NCI-H146 treated with DMSO at 0.1 percent for 48 hours (cell line): ENCODE data around the gene SLC7A7.
"Not testable (repeated sequence)": the region's sequence is repeated elsewhere in the genome, so short reads cannot be mapped to it uniquely, and the experiment has no call there.

Source experiments
- DNase-seq: peaks from one replicate; lab custom pipeline; 2025; ENCODE audit not compliant: unreplicated experiment; lab: John Stamatoyannopoulos, UW

Gene SLC7A7

DNA sequence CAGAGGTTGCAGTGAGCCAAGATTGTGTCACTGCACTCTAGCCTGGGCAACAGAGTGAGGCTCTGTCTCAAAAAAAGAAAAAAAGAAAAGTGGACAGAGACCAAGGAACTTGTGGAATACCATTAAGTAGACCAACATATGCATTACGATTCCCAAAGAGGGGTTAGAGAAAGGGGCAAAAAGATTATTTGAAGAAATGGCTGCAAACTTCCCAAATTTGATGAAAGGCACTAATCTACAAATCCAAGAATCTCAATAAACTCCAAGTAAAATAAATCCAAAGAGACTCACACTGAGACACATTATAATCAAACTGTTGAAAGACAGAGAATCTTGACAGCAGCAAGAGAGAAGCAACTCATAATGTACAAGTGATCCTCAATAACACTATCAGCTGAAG lies 53.5 kb downstream of the SLC7A7 start:
- no peak for DNase-seq

DNA sequence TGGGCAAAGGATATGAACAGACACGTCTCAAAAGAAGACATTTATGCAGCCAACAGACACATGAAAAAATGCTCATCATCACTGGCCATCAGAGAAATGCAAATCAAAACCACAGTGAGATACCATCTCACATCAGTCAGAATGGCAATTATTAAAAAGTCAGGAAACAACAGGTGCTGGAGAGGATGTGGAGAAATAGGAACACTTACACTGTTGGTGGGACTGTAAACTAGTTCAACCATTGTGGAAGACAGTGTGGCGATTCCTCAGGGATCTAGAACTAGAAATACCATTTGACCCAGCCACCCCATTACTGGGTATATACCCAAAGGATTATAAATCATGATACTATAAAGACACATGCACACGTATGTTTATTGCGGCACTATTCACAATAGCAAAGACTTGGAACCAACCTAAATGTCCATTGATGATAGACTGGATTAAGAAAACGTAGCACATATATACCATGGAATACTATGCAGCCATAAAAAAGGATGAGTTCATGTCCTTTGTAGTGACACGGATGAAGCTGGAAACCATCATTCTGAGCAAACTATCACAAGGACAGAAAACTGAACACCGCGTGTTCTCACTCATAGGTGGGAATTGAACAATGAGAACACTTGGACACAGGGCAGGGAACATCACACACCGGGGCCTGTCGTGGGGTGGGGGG lies 57.1 kb downstream of the SLC7A7 start:
- DNase-seq, result not testable (repeated sequence)

DNA sequence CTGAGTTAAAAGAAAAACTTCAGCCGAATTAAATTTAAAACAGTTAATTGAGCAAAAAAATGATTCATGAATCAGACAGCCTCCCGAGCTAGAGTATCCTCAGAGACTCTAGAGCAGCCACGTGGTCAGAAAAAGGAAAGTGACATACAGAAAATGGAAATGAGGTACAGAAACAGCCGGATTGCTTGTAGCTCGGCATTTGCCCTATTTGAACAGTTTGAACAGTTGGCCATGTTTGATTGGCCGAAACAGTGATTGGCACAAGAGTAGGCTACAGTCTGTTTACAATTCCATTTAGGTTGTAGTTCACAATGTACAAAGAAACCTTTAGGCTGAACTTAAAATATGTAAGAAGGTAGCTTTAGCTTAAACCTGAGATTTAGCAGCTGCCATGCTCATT lies 61.6 kb downstream of the SLC7A7 start:
- no peak for DNase-seq

DNA sequence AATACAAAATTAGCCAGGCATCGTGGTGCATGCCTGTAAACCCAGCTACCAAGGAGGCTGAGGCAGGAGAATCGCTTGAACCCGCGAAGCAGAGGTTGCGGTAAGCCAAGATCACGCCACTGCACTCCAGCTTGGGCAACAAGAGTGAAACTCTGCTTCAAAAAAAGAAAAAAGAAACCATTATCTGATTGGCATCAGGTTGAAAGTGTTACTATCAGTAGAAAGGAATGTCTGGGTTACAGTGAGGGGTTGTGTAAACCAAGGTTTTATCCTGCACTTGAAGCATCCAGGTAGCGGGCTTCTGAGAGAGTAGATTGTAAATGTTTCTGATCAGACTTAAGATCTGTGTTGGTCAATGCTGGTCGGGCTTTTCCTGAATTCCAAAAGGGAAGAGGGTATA lies 62.8 kb downstream of the SLC7A7 start:
- no peak for DNase-seq

DNA sequence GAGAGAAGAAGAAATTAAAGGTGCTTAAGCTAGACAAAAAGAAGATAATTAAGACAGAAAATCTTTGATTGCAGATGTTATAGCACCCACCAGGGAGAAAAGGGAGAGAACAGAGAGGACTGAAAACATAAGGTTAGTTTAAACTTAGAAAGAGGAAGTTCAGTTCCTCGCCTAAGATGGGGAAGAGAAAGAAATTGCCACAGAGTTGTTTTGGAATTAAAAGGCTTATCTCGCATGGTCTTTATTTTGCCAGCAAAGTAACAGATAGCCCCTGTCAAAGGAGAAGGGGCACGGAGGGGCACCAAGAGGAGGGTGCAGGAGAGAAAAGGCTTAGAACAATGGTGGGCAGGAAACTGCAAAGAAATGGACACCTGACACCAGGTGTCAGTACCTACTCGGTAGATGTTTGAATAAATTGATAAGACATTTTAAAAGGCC lies 66.6 kb downstream of the SLC7A7 start:
- DNase-seq, result no peak

DNA sequence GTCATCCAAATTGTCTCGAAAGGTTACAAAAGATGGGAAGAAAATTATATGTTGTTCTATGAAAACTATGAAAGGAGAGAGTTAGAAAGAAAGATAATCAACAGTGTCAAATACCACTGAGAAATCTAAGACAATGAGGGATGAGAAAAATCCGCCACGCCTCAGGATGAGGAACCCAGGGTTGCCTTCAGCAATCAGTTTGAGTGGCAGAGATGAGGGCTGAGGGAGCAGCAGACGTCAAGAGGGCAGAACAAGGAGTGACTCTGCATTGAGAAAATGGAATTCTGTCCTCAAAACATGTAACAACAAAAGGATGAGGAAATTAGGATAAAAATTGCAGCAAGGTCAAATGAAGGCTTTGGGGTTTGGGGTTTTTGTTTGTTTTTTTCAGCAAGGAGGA lies 67.0 kb downstream of the SLC7A7 start:
- DNase-seq, result no peak

DNA sequence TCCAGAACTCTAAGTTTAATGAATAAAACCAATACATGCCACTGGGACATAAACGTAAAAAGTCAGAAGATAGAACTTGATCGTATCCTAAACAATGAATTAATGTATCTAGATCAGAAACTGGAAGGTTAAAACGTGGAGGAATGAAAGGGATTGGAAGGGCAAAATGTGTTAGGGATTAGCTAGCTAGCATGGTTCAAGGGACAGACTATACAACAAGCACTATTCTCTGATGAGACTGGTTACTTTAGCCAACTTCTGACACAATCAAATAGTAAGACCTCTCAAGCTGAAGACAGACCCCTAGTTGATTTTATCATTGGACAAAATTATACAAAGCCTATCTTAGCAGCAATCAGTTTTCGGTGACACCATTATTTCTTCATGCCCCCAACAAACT lies 67.5 kb downstream of the SLC7A7 start:
- no peak for DNase-seq

DNA sequence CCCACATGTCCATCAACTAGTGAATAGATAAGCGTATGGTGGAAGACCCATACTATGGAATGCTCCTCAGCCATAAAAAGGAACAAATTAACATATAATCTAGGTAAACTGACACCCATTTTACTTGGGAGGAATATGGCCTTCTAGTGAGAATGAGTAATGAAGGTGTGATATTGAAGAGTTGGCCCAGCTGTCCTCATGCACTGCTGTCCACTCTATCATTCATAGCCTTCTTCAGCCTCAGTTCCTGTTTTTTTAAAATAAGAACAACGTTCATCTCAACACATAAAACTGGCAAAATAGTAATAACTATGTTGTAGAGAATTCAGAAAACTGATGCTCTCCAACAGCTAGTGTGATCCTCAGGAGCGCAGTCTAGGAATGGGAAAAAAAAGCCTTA lies 75.2 kb downstream of the SLC7A7 start:
- no peak for DNase-seq

DNA sequence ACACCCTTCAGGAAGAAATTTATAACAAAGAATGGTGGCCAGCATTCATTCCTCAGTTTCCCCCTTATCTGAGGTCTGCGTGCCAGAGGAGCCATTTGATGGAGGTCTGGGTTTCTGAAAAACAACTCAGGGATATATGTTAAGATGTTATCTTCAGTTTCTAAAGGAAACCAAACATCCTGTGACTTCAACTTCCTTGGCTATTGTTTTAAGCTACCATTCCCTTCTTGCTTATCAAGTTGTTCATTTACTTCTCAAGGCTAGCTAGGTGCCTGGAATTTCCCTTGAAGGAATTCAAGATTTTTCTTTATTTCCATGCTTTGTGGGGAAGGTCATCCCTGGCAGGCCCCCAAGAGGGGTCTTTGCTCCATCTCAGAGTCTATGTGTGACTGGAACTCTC lies 75.8 kb downstream of the SLC7A7 start:
- DNase-seq, result no peak

DNA sequence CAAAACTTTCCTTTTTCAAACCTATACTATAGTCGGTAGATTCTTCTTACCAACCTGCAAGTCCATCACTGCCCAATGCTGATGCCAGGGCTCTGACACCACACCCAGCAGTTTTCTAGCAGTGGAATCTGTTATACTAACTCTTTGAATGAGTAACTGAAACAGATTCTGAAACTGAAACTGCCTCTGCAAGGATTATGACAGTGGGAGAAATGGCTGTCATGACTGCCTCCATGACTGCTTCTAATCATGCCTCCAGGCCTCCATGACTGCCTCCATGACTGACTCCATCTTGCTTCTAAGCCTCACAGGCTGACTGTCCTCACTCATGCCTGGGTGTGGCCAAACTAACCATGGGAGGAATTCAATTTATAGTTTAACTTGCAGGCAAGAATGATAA lies 78.2 kb downstream of the SLC7A7 start:
- no peak for DNase-seq

DNA sequence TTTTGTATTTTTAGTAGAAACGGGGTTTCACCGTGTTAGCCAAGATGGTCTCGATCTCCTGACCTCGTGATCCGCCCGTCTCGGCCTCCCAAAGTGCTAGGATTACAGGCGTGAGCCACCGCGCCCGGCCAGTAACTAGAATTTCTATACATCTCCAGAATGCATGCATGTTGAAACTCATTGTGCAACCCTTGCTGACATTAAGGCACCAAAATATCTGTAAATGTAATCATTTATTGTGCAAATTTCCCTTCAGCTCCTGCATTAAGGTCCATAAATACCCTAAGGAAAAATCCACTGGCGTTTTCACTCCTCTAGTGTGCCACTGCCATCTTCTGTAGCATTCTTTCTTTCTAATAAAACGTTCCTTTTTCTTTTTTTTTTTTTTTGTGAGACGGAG lies 78.9 kb downstream of the SLC7A7 start:
- not testable (repeated sequence) for DNase-seq

DNA sequence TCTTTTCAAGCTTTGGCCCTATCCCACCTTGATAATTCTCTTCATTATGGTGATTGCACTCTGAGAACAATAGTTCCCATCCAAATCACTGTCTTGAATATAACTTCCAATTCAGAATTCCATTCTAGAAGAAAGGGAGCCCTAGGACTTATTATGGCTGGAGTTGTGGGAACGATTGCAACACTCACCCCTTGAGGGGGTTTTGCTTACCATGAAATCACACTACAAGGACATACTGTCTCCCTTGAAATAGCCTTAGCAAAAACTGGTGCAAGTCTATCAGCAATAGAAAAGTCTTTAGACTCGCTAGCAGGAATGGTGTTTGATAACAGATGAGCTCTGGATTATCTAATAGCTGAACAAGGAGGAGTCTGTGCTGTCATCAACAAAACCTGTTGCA lies 80.1 kb downstream of the SLC7A7 start:
- DNase-seq, result no peak

DNA sequence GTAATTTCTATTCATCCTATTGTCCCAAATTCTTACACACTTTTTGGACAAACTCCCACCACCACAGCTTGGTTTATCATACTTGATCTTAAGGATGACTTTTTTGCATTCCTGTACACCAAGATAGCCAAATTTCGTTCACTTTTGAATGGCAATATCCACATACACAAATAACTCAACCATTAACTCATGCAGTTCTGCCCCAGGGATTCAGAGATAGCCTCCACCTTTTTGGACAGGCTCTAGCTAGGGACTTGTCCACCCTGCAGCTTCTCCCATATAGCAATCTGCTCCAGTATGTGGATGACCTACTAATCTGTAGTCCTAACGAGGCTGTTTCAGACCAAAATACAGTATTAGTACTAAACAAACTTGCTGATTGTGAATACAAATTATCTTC lies 81.4 kb downstream of the SLC7A7 start:
- DNase-seq, result no peak

DNA sequence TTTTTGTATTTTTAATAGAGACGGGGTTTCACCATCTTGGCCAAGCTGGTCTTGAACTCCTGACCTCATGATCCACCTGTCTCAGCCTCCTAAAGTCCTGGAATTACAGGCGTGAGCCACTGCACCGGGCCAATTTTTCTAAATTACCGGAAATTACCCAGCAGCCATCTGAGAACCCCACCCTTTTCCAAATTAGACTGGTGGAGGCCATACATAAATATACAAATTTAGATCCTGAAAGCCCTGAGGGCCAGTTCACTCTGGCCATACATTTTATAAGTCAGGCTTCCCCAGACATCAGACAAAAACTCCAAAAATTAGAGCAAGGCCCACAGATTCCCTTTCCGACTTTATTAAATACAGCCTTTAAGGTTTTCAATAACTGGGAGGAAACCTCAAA lies 83.2 kb downstream of the SLC7A7 start:
- DNase-seq, result not testable (repeated sequence)

DNA sequence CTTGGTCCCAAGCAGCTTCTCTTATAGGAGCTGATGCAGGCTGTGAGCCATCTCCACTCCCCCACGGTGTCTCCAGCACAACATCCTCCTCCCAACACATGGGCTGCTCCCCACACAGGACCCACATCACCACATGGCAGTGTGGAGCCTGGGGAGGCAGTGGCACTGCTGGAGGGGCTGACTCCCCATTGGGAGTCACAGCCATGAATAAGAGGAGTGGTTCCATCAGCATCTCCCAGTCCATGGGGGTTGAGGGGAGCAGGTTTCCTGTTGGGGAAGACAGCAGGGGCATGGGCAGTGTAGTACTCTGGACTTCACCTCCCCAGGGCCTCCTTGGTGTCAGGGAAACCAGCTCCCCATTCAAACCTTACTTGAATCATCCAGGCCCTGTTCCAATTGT lies 89.2 kb downstream of the SLC7A7 start:
- DNase-seq, result no peak

DNA sequence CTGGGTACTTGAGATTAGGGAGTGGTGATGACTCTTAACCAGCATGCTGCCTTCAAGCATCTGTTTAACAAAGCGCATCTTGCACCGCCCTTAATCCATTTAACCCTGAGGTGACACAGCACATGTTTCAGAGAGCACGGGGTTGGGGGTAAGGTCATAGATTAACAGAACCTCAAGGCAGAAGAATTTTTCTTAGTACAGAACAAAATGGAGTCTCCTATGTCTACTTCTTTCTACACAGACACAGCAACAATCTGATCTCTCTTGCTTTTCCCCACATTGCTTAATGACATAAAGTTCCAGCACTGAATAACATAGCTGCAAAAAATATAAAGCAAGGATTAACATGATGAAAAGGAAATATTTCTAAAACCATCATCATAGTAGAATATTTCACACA lies 89.9 kb downstream of the SLC7A7 start:
- not testable (repeated sequence) for DNase-seq

DNA sequence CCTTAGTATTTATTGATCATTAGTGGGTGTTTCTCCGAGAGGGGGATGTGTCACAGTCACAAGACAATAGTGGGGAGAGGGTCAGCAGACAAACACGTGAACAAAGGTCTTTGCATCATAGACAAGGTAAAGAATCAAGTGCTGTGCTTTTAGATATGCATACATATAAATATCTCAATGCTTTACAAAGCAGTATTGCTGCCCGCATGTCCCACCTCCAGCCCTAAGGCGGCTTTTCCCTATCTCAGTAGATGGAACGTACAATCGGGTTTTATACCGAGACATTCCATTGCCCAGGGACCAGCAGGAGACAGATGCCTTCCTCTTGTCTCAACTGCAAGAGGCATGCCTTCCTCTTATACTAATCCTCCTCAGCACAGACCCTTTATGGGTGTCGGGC lies 90.4 kb downstream of the SLC7A7 start:
- not testable (repeated sequence) for DNase-seq

DNA sequence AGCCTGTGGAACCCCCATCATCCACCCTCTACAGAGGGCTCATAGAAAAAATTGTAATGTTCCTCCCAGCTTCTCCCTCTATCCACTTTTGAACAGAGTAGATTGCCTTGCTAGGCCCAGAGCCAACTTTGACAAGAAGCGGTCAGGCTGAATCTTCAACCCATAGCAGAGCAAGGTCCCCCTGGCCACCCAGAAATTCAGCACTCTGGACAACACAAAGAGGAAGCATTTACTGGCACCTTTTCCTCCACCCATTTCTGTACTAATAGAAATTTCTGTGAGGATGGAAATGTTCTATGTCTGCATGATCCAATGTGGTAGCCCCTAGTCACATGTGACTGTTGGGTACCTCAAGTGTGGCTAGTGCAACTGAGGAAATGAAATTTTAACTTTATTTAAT lies 91.4 kb downstream of the SLC7A7 start:
- DNase-seq, result no peak
